ENCODE measurements around the gene NAV2.

The NAV2 gene, protein sequence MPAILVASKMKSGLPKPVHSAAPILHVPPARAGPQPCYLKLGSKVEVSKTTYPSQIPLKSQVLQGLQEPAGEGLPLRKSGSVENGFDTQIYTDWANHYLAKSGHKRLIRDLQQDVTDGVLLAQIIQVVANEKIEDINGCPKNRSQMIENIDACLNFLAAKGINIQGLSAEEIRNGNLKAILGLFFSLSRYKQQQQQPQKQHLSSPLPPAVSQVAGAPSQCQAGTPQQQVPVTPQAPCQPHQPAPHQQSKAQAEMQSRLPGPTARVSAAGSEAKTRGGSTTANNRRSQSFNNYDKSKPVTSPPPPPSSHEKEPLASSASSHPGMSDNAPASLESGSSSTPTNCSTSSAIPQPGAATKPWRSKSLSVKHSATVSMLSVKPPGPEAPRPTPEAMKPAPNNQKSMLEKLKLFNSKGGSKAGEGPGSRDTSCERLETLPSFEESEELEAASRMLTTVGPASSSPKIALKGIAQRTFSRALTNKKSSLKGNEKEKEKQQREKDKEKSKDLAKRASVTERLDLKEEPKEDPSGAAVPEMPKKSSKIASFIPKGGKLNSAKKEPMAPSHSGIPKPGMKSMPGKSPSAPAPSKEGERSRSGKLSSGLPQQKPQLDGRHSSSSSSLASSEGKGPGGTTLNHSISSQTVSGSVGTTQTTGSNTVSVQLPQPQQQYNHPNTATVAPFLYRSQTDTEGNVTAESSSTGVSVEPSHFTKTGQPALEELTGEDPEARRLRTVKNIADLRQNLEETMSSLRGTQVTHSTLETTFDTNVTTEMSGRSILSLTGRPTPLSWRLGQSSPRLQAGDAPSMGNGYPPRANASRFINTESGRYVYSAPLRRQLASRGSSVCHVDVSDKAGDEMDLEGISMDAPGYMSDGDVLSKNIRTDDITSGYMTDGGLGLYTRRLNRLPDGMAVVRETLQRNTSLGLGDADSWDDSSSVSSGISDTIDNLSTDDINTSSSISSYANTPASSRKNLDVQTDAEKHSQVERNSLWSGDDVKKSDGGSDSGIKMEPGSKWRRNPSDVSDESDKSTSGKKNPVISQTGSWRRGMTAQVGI (N-terminal part only)
- 9.0 reads per million, percentile 30 among the genes with 10 or more reads in this experiment for total RNA-seq

DNA sequence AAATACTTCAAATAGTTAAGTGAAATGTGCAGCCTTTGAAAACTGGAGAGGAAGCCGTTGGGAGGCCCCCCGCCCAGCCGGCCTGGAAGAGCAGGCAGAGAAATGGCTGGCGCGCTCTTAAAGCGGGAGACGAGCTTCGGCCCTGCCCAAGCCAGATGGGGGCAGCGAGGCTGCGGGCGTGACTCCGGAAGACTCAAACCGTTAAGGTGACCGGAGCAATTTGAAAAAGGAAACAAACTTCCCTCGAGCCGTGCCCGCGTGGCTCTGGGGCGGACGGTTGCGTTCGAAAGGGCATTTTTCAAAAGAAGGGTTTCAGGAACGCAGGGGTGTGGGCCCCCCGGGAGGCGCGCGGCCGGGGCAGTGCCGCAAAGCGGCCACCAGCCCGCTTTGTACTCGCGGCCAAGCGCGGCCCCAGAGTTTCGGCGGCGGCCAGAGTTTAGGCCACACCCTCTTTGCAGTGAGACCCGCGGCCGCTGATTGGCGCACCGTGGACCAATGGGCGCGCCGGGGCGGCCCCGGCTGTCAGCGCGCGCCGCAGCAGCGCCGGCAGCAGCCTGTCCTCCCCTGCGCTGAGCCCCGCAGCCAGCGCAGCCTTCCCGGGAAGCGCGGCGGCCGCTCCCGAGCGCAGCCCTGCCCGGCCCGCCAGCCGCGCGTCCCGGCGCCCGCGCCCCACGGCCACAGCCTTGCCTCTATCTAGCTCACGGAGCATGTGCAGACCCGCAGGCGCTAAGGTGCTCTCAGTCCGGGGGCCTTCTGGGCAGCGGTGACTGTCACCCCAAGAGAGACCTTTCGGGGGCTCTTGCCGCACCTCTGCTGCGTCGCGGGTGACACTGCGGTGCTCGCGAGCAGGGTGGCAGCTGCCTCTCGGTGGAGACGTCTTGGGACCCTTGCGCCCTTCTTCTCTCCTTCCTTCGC is at the start of gene NAV2:
TSS of gene NAV2 (plus strand) at position 557 of the 915 bp plus-strand sequence. CDS start 859 bp downstream, outside the sequence.
- DNase-seq, result peak; percentile 71

DNA sequence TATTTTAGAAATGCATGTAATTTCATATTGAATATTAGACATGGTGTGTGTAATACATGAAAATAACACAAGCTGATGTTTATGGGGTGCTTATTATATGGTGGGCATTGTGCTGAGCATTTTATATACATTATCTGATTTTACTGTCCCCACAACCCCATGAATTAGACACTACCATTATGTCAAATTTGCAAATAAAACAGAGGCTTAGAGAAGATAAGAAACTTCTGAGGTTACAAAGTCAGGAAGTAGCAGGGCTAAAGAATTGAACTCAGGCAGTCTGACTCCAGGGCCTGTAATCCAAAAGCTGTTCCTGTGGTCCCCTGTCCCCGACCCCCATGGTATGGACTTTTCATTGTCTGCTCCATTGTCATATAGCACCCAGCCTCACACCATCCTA is 49.4 kb upstream of the NAV2 start:
- DNase-seq, result no peak

DNA sequence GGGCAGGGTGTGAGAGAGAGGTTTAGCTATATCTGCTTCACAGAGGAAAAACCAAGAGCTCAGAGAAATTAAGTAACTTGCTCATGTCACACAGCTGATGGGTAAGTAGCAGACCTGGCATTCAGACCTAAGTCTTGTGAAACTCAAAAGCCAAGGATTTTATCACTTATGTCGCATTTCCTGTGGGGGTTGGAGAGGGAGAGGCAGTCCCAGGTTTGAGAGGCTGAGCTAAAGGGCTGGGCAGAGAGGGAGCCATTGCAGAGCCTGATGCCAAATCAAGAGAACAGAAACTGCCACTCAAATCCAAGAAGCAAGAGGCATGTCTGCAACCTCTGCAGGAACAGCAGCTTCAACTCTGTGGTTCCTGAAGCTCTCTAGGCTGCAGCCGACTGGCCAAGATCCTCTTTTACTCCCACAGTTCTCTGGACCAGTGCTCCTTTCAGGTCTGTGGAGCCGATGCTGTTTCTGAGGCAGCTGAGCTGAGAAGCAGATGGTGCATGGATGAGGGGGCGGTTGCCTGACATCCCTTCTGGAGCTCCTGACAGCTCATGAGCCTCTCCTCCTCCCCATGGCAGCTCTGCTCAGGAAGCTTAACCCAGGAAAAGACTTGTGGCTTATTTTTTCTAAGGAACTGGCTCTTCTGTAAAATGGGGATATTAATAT is 47.6 kb upstream of the NAV2 start:
- no peak for DNase-seq

DNA sequence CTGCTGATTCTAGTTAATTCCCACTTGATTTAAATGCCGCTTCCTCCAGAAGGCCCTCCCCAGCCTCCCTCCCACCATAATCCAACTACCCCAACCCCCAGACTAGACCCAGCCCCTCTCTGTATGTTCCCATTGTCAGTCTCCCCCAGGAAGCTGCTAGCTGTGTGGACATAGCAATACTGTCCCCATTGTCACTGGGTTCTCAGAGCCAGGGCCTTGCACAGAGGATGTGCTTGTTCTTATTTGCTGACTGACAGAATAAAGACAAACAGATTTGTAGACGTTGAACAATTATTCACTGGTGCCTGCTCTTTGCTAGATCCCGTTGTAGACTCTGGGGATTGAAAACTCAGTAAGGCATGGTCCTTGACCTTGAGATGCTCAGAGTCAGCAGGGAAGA is 45.7 kb upstream of the NAV2 start:
- DNase-seq, result no peak

DNA sequence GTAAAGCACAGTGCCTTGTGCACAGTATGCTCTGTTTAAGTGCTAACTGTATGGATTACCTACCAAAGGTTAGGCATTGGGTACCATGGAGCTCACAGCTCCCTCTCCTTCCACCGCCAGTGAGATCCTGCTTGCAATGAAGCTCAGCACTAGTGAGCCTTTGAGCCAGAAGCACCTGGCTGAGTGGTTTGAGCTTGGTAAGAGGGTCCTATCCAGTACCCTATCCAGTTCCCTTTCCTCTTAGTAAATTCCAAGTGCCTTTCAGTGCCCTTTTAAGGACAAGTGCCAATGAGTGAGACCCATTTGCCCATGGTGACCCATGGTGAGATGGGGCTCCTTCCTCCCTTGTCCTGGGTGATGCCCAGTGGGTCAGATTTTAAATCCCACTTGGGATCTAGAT is 43.1 kb upstream of the NAV2 start:
- no peak for DNase-seq

DNA sequence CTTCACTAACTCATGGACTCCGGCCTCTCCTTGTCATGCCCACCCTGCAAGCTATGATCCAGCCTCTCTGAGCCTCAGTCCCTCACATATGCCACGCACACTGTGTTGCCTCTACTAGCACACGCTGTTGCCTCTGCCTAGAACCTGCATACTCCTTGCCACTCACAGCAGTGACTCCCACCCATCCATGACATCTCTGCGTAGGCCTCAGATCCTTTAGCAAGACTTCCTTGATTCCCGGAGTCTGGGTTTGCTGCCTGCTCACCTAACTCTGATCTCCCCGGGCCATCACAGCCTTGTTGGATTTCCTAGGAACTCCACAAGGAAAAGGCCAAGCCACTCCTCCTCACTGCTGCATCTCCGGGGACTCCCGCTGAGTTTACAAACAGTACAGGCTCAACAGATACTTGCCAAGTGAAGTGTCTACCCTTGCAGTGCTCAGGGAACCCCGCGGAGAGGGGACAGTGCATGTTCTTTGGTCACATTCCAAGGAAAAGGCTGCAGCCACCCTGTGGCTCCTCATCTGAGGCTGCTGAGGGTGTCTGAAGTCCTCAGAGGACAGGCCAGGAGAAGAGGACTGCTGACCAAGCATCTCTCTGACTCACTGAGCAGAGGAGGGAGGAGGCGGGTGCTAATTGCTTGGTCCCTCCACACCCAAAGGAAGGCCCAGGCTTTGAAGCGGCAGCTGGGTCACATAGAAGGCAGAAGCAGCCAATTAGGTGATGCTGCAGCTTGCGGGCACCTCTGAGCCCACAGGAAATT is 42.4 kb upstream of the NAV2 start:
- no peak for DNase-seq

DNA sequence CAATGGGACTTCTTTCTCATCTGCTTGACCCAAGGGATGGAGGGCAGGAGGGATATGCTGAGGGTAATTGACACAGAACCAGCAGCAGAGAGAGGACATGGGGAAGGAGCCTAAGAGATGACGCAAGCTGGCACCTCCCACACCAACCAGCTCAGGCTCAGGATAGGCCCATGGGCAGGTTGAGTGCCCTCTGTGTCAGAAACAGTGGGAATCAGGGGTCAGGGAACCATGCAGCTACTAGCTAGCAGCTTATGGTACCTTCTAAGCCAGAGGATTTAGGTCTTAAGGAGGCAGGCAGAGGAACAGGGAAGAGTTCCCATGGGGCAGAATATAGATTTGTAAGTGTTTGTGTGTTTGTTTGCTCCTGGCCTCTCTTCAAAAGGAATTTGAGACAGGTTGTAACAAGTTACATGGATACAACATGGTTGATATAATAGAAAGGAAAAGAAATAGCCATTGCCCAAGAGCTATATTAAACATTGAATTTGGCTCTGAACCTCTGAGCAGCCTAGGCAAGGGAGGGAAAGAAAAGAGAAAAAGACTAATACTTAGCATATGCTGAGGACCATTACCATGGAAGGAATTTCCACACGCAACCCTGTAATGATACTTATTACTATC is 39.9 kb upstream of the NAV2 start:
- no peak for DNase-seq

DNA sequence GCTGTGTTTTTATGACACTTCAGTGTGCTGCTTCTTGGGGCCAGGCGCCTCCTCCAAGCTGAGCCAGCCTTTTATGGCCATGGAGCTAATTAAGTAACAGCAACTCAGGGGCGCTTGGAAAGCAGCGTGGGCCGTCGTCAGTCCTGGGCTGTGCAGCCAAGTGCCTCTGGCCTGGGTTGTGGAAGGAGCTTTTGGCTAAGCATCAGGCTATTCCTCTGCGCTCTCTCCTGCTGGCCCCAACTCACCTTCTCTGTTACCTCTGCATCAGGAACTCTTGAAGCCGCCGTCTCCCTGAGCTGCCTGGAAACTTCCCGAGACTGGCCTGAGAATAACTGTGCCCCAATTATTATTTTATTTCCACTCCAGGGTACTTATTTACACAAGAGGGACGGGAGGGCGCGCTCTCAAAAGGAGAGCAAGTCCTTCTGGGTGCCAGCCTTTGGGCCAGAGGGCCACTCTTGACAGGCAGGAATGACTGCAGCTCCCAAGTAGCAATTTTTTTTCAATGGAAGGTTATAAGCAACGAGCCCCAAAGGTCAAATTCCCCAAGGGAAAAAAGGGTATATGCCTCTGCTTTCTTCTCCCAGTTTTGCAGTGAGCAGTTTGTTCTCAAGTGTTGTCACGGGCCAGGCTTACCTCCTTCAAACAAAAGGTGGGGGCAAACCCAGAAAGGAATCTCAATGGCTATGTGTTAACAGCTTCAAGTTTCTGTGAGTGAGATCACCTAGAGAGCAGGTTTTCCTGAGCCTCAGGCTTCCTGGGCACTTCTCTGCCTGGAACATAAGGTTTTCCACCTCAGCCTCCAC is 38.5 kb upstream of the NAV2 start:
- DNase-seq, result no peak

DNA sequence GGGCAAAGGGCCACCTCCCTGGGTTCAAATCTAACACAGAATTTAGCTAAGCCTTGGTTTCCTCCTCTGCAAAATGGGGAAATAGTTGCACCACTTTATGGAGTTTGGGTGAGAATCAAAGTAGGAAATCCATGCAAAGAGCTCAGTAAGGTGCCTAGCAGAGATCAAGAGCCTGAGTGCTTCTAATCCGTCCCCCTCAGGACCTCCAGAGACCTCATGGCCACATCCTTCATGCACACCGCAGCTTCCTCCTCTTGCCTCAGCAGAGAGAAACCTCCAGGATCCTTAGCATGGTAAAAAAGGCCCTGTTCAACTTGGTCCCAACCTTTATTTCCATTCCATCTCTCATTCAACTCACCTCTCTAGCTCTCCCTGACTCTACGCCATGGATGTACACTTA is 37.8 kb upstream of the NAV2 start:
- DNase-seq, result no peak

DNA sequence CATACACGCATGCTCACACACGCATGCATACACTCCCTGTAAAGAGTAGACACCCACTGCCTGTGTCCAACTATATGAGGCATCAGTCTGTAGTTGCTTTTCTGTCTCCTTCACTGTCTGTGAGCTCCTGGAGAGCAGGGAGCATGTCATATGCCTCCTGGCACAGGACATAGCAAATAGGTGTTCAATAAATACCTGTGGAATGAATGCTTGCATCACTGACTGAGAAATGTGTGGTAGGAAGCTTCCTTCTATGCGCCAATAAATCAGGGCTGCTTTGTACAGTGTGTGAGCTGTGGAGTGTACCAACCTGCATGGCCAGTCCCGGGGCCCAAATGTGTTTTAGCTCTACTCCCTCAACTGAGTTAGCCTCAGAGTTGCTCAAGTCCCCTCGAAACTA is 37.2 kb upstream of the NAV2 start:
- DNase-seq, result no peak

DNA sequence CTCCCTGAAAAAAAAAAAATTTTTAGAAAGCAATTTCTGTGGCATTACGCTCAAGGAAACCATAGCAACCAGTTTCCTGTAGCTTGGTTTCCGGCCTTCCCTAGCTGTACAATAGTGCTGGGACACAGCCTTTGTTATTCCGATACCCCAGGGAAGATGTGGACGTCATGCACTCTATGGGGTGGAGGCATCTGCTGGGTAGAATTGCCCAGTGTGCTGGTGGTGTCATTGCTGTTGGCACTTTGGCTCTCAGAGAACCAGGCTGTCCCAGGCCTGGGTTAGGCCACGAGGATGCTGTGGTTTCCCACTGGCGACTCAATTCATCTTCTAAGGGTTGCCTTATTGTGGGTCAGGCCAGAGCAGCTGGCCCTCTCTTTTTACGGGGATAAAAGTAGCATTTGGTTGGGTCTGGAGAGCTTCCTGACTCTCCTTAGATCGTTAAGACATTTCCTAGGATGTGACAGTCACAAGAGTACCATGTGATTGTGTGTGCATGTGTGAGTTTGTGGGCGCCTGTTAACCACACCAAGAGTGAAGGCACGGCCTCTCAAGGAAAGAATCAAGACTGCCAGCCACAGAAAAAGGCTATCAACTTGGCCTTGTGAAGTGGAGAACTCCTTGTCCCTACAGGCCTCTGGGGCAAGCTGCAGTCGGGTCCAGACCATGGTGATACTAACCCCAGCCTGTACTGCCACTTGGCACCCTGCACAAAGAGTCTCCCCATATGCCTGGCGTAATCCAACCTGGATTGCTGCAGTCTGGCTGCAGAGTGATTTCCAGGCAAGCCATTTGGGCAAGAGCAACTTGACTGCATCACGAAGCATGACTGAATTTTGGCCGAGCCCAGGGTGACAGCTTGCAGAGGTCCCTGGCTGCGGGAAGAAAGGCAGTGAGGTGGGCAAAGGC is 35.9 kb upstream of the NAV2 start:
- no peak for DNase-seq

DNA sequence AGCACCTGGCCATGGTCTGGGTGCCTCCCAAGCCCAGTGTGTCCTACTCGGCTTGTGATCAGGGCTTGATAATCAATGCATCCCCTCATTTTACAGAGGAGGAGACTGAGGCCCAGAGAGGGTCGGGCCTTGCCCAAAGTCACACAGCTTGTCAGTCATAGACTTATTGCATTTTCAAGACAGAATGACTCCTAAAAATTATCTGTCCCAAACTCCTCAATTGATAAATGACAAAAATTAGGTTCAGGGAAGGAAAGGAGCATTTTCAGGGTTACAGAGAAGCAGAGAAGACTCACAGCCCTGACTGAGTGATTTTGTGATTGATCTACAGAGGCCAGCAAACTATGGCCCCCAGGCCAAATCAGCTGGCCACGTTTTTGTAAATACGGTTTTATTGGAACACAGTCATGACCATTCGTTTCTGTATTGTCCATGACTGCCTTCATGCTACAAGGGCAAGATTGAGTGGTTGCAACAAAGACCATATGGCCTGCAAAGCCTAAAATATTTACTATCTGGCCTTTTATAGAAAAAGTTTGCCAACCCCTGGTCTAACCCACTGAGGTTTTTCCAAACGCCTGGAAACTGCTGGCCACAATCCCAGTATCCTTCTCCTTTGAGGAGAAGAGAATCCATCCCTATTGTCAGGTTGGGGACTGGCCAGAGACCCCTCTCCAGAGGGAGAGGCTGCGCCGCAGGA is 35.1 kb upstream of the NAV2 start:
- DNase-seq, result no peak

DNA sequence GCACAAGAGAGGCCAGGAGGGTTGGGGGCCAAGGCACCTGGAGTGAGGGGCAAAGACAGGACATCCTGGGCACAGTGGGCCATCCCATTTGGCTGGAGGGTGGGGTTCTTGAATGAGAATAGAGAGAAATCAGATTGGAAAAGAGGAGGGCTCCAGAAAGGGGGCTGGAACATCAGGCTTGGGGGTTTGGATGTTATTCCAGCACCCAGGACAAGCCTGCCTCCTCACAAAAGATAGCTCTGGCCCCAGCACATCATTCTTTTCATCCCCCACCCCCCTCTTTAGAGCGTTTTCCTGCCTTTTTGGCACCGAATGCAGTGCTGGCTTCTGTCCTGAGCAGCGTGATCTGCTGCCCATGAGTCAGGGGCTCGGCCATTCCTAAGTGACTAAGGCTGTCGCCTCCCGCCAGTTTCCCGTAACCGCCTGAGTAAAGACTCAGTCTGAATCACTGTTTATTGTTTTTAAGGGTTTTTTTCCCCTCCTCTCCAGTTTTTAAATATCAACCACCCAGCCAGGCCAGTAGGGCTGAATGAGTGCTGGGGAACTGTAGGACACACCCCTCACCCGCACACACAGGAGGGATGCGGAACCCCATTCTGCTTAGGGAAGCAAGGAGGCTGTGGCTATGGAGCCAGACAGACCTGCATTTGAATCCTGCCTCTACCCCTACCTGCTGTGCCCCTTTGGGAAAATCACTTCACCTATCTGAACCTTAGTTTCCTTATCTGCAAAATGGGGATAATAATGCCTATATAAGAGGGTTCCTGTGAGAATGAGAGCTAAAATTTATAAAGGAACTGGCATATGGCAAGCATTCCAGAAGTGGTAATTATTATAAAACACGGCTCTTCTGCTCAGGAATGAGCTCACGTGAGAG is 32.4 kb upstream of the NAV2 start:
- DNase-seq, result no peak

DNA sequence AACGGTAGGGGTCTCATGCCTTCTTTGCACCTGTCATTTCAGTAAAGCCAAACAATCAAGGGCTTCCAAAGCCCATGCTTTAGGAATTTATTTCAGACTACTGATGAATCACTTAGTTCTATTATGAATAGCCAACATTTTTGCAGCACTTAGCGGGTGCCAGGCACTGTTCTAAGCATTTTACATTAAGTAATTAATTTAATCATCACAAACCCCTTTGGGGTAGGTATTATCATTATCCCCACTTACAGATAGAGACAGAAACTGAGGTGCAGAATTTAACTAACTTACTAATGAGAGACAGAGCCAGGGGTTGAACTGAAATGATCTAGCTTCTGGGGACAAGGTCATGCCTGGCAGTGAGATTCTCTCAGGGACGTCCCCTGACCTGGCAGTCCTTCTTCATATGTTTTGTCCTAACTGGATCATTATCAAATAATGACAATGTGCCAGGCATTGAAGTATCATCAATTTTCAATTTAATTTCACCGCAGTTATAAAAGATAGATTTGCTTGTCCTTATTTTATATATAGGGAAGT is 31.7 kb upstream of the NAV2 start:
- no peak for DNase-seq

DNA sequence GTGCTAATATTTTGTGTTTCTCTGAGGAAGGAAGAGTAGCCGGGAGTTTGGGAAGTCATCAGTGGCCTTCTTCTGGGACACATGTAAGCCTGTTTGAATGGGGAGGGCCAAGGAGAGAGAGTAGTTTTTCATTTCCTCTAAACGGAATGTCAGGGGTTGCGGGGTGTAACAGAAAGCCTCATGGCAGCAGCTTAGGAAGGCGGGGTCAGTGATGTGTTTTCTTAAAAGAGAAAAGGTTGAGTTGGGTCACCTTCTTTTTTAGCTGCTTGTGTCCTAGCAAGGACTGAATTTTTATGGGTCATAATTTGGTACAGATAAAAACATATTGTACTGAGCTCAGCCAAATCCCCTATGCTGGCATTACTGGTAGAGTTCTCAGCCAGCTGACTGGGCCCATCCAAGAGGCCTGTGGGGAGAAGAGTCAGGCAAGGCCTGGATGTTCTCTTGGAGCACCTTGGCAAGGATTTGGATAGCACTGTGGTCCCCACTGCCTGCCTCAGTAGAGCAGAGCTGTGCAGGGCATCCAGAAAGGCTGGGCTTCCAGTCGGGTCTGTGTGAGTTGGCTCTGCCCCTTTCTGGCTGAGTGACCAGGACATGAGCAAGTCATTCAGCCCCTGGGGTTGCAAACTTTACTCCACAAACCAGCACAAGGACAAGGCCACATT is 29.4 kb upstream of the NAV2 start:
- DNase-seq, result no peak
